RWPE1 (cell line): ENCODE measurements around the gene SREBF1.

ENCODE experiments used
- CTCF ChIA-PET: fragments of 350-600 bp; sonication (Branson Sonifier 250); formaldehyde crosslinking; extraction: SDS; loops from one replicate; lab custom pipeline; 2021; lab: Yijun Ruan, JAX
- POLR2A ChIA-PET: fragments of 400-600 bp; formaldehyde crosslinking; extraction: SDS; loops from one replicate; lab custom pipeline; 2020; ENCODE audit warnings: antibody characterized with exemption; ENCODE audit not compliant: low non-redundant PET; lab: Yijun Ruan, JAX
- DNase-seq: peaks from one replicate; pipeline ENCODE4 v3.0.0; 2012; ENCODE audit warnings: low spot score
- H3K27ac ChIP-seq: fragments of 450-650 bp; 2 replicates; pipeline ENCODE4 v1.5.1; 2017
- CTCF ChIP-seq: fragments of 450-650 bp; conservative IDR thresholded peaks from 2 replicates; pipeline ENCODE4 v1.5.1; 2017; ENCODE audit warnings: low read depth, mild to moderate bottlenecking

Gene SREBF1

DNA sequence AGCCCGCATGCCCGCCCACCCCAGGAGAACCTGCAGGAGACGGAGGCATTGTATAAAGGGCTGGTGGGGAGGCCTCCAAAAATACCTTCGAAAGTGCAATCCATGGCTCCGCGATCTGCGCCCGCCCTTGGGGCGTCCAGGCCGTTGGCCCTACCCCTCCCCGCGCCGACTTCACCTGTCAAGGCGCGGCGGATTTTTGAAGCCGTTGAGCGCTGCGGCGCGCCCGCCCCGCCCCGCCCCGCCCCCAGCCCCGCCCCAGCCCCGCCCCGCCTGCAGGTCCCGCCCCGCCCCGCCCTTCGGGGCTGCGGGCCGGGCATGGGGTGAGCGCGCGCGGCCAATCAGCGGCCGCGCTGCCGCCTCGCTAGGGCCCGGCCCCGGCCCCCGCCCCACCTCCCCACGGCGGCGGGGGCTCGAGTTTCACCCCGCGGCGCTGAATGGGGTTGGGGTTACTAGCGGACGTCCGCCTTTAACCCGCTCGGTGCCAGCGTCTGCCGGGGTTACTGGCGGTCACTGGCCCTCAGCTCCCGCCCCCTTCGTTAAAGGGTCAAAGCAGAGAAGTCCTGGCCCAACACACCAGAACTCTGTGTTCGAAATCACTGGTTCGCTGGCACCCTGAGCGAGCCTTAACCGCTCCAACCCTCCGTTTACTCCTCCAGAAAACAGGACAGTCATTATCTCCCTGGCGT lies 13.2 kb downstream of the SREBF1 start:
- DNase-seq, result peak; percentile 98
- H3K27ac ChIP-seq, result peak overlapping the region; percentile 97
- POLR2A ChIA-PET, result interaction anchor here (0.5 kb wide), 1 partner anchor 13 kb away, joined by 9 read pairs; no protein-coding TSS in a partner anchor
- CTCF ChIA-PET, result no interaction called here
- no peak for TF ChIP-seq CTCF

- H3K27ac ChIP-seq, result peak overlapping the region; percentile 97
- CTCF ChIA-PET, result interaction anchor here (0.6 to 1.5 kb wide), 3 partner anchors 10 to 201 kb away, joined by 3 to 7 read pairs (median 5); no protein-coding TSS in a partner anchor
- POLR2A ChIA-PET, result interaction anchor here (0.8 kb wide), 1 partner anchor 15 kb away, joined by 3 read pairs; no protein-coding TSS in a partner anchor
- DNase-seq, result no peak
- TF ChIP-seq CTCF, result no peak
Observed at GRCh38 chr17:17822616-17823015, 14.2 kb downstream of the SREBF1 start.

GRCh38 chr17:17822189-17822588 lies 14.6 kb downstream of the SREBF1 start:
- ChIA-PET POLR2A (interaction anchor here (0.8 kb wide), 1 partner anchor 16 kb away, joined by 3 read pairs; no protein-coding TSS in a partner anchor), CTCF (interaction anchor here (0.7 to 1.5 kb wide), 2 partner anchors 10 to 202 kb away, joined by 5 to 7 read pairs; no protein-coding TSS in a partner anchor)
- DNase-seq, result no peak
- peak overlapping the region; percentile 97 for H3K27ac ChIP-seq
- TF ChIP-seq CTCF, result no peak

GRCh38 chr17:17820463-17821158 lies 16.2 kb downstream of the SREBF1 start:
- POLR2A ChIA-PET, result interaction anchor here (0.6 to 1.5 kb wide), 8 partner anchors 16 to 269 kb away, joined by 3 to 10 read pairs (median 5); no protein-coding TSS in a partner anchor
- CTCF ChIA-PET, result interaction anchor here (0.6 to 1.9 kb wide), 4 partner anchors 9 to 48 kb away, joined by 3 to 11 read pairs (median 5); no protein-coding TSS in a partner anchor
- DNase-seq, result no peak
- peak overlapping the region; percentile 97 for H3K27ac ChIP-seq
- TF ChIP-seq CTCF, result no peak

DNA sequence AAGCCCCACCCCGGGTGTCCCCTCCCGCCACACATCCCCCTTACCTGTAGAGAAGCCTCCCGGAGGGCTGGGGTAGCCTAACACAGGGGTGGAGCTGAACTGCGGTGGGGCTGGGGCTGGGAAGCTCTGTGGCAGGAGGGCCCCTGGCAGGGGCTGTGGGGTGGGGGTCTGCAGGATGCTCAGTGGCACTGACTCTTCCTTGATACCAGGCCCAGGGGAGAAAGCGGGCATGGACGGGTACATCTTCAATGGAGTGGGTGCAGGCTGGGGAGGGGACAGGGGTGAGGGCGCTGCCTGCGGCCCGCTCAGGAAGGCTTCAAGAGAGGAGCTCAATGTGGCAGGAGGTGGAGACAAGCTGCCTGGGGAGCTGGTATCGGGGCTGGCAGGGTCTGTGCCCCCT lies 16.7 kb downstream of the SREBF1 start:
- ChIA-PET POLR2A (interaction anchor here (0.6 to 1.5 kb wide), 5 partner anchors 16 to 212 kb away, joined by 4 to 6 read pairs (median 5); no protein-coding TSS in a partner anchor), CTCF (interaction anchor here (1.2 to 1.9 kb wide), 2 partner anchors 8 to 40 kb away, joined by 7 to 11 read pairs; no protein-coding TSS in a partner anchor)
- TF ChIP-seq CTCF, result no peak
- peak overlapping the region; percentile 97 for H3K27ac ChIP-seq
- no peak for DNase-seq

DNA sequence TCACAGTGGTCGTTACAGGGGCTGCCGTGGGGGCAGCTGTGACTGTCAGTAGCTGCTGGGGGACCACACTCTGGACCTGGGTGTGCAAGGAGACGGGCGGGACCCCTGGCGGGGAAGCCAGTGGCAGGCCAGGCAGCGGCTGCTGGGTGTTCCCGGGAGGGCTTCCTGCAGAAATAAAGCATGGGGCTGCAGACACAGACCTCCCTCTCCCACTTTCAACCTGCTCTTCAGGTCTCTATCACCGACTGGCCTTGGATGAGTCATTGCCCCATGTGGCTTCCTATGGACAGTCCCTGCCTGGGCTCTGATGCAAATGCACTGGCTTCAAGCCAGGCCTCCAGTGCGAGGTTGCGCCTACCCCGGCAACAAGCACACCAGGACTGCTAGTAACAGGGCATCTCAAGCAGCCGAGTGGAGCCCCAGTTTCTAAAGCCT lies 17.2 kb downstream of the SREBF1 start:
- DNase-seq, result peak; percentile 81
- ChIA-PET CTCF (interaction anchor here (1.9 kb wide), 1 partner anchor 8 kb away, joined by 11 read pairs; no protein-coding TSS in a partner anchor), POLR2A (interaction anchor here (1.4 kb wide), 1 partner anchor 22 kb away, joined by 4 read pairs; no protein-coding TSS in a partner anchor)
- H3K27ac ChIP-seq, result peak overlapping the region; percentile 97
- no peak for TF ChIP-seq CTCF
